IMR-90 (cell line): ENCODE results near the gene CAGE1. TPM values are rescaled to one million over a fixed set of nuclear protein-coding genes. Genes with fewer than 3 reads are reported as not detected.

Source experiments
- ATAC-seq: fragments of 200-7000 bp; cut with Tn5 transposase; 2 replicates; pipeline ENCODE4 v1.9.1; 2020; ENCODE audit warnings: low read depth, mild to moderate bottlenecking, moderate library complexity
- BruUV-seq: library from RNA; stranded (reverse); fragments of 400-500 nt; replicated peaks from 2 replicates; lab custom pipeline; 2021; lab: Mats Ljungman, UMichigan
- CTCF ChIA-PET: fragments of 300-600 bp; formaldehyde crosslinking; extraction: SDS; loops from one replicate; lab custom pipeline; 2021; ENCODE audit warnings: antibody characterized with exemption; lab: Yijun Ruan, JAX
- POLR2A ChIA-PET: fragments of 300-600 bp; sonication (Branson Sonifier 250); formaldehyde crosslinking; loops from one replicate; lab custom pipeline; 2022; ENCODE audit warnings: antibody characterized with exemption; ENCODE audit not compliant: unreplicated experiment; lab: Charles Lee
- DNase-seq: peaks from one replicate; pipeline ENCODE4 v3.0.0; 2013
- H2AFZ ChIP-seq: replicated peaks from 2 replicates; pipeline ENCODE3; 2013; ENCODE audit warnings: low read length, mild to moderate bottlenecking; ENCODE audit not compliant: poor library complexity
- H2AK5ac ChIP-seq: 2 replicates; pipeline ENCODE4 v1.6.1; 2013; ENCODE audit warnings: low read depth, low read length, inconsistent platforms
- H2AK9ac ChIP-seq: replicated peaks from 2 replicates; pipeline ENCODE3; 2013; ENCODE audit warnings: mild to moderate bottlenecking, low read depth, low read length, moderate library complexity; ENCODE audit not compliant: poor library complexity
- H2BK120ac ChIP-seq: 2 replicates; pipeline ENCODE4 v1.6.1; 2013; ENCODE audit warnings: low read depth, low read length, inconsistent platforms
- H2BK15ac ChIP-seq: 3 replicates; pipeline ENCODE4 v1.6.1; 2013; ENCODE audit warnings: low read depth, low read length, inconsistent platforms
- H2BK20ac ChIP-seq: 2 replicates; pipeline ENCODE4 v1.6.1; 2013; ENCODE audit warnings: low read depth, mild to moderate bottlenecking, inconsistent platforms, low read length, moderate library complexity
- H2BK5ac ChIP-seq: 2 replicates; pipeline ENCODE4 v1.6.1; 2013; ENCODE audit warnings: mild to moderate bottlenecking, low read depth, low read length, inconsistent platforms; ENCODE audit not compliant: poor library complexity, severe bottlenecking
- H3K14ac ChIP-seq: replicated peaks from 2 replicates; pipeline ENCODE4 v1.6.1; 2013; ENCODE audit warnings: low read depth, low read length, inconsistent platforms
- H3K18ac ChIP-seq: 2 replicates; pipeline ENCODE4 v1.6.1; 2013; ENCODE audit warnings: low read depth, low read length, control low read depth
- H3K23ac ChIP-seq: 2 replicates; pipeline ENCODE4 v1.6.1; 2013; ENCODE audit warnings: low read depth, low read length, inconsistent platforms
- H3K27ac ChIP-seq: 2 replicates; pipeline ENCODE4 v1.5.1; 2013; ENCODE audit warnings: mild to moderate bottlenecking, control low read depth, low read length; ENCODE audit not compliant: insufficient read depth
- H3K27me3 ChIP-seq: 2 replicates; pipeline ENCODE4 v1.6.1; 2013; ENCODE audit warnings: low read length; ENCODE audit not compliant: control insufficient read depth, insufficient read depth
- H3K36me3 ChIP-seq: 2 replicates; pipeline ENCODE4 v1.6.1; 2013; ENCODE audit warnings: low read length, mixed read lengths; ENCODE audit not compliant: control insufficient read depth, insufficient read depth
- H3K4ac ChIP-seq: 2 replicates; pipeline ENCODE4 v1.6.1; 2013; ENCODE audit warnings: low read depth, low read length, inconsistent platforms
- H3K4me1 ChIP-seq: 2 replicates; pipeline ENCODE4 v1.6.1; 2013; ENCODE audit warnings: low read length, mixed read lengths; ENCODE audit not compliant: control insufficient read depth, insufficient read depth
- H3K4me2 ChIP-seq: 2 replicates; pipeline ENCODE4 v1.6.1; 2013; ENCODE audit warnings: low read depth, mild to moderate bottlenecking, control low read depth, low read length, moderate library complexity
- H3K4me3 ChIP-seq: 2 replicates; pipeline ENCODE4 v1.5.1; 2013; ENCODE audit warnings: low read depth, mild to moderate bottlenecking, control low read depth, low read length, moderate library complexity; ENCODE audit not compliant: insufficient read depth
- H3K56ac ChIP-seq: 2 replicates; pipeline ENCODE4 v1.6.1; 2013; ENCODE audit warnings: low read length, inconsistent platforms; ENCODE audit not compliant: insufficient read depth; ENCODE audit errors: extremely low read depth
- H3K79me1 ChIP-seq, 2 experiments: 2 replicates each; pipeline ENCODE4 v1.6.1; 2013; ENCODE audit warnings: low read length in 2 of 2, inconsistent platforms in 1 of 2, low read depth in 1 of 2
- H3K9ac ChIP-seq: 2 replicates; pipeline ENCODE4 v1.6.1; 2013; ENCODE audit warnings: low read depth, low read length, control low read depth
- H3K9me1 ChIP-seq: 2 replicates; pipeline ENCODE4 v1.6.1; 2013; ENCODE audit warnings: low read length, inconsistent platforms; ENCODE audit not compliant: insufficient read depth
- H3K9me3 ChIP-seq: 2 replicates; pipeline ENCODE4 v1.6.1; 2013; ENCODE audit warnings: low read length; ENCODE audit not compliant: control insufficient read depth, insufficient read depth
- H4K20me1 ChIP-seq: 2 replicates; pipeline ENCODE4 v1.6.1; 2013; ENCODE audit warnings: low read length, inconsistent platforms; ENCODE audit not compliant: insufficient read depth
- H4K5ac ChIP-seq: 2 replicates; pipeline ENCODE4 v1.6.1; 2013; ENCODE audit warnings: mild to moderate bottlenecking, low read depth, low read length, control low read depth
- H4K8ac ChIP-seq, 2 experiments: 2 replicates each; pipeline ENCODE4 v1.6.1; 2013; ENCODE audit warnings: low read depth in 2 of 2, low read length in 2 of 2, control low read depth in 1 of 2, inconsistent platforms in 1 of 2
- H4K91ac ChIP-seq: 2 replicates; pipeline ENCODE4 v1.6.1; 2013; ENCODE audit warnings: low read depth, low read length, inconsistent platforms; ENCODE audit not compliant: insufficient read depth
- RAD21 ChIP-seq: IDR thresholded peaks from 2 replicates; pipeline ENCODE4 v1.6.1; 2012; ENCODE audit warnings: low read length, improper control_type of control experiment
- WGBS, 2 experiments: methylation state at CpG; one replicate each; pipeline versions ENCODE4 v1.1.5 to v1.1.7; 2013; ENCODE audit warnings: missing lambda C conversion rate in 2 of 2; ENCODE audit not compliant: insufficient read length in 1 of 2; ENCODE audit errors: extremely low coverage in 2 of 2; 5-methylcytosine and 5-hydroxymethylcytosine counted together
- dilution Hi-C: fragments of 300-500 bp; cut with HindIII; formaldehyde crosslinking; loops from one replicate; pipeline ENCODE4 v1.14.3; 2018; ENCODE audit warnings: low sequenced_read_pairs; ENCODE audit not compliant: unreplicated experiment
- in situ Hi-C: fragments of 300-500 bp; cut with MboI; formaldehyde crosslinking; loops from 3 replicates; pipeline ENCODE4 v1.14.3; 2019; ENCODE audit warnings: low sequenced_read_pairs, inconsistent platforms, mixed read lengths
- intact Hi-C: fragments of 100-400 bp; cut with micrococcal nuclease; formaldehyde crosslinking; loops from 2 replicates; pipeline ENCODE4 v1.10.0; 2022
- polyA plus RNA-seq, 3 experiments: library from polyadenylated mRNA; depleted of rRNA; stranded (reverse); fragments of >200 nt; gene quantifications; 2 replicates each; pipeline ENCODE4 v1.2.3, GENCODE V29; 2012; ENCODE audit warnings: low replicate concordance in 1 of 3
- total RNA-seq: library from RNA; depleted of rRNA; stranded (reverse); fragments of >200 nt; gene quantifications from 2 replicates; pipeline ENCODE4 v1.2.3, GENCODE V29; 2012
- TF ChIP-seq, protein P1 (sequence below): fragments of 150-350 bp; IDR thresholded peaks from 2 replicates; pipeline ENCODE4 v1.6.1; 2017; ENCODE audit warnings: mild to moderate bottlenecking, antibody characterized with exemption, low read length, low read depth
- TF ChIP-seq, protein P2 (sequence below): conservative IDR thresholded peaks from 2 replicates; pipeline ENCODE4 v1.5.1; 2012; ENCODE audit warnings: mild to moderate bottlenecking, low read depth, low read length, improper control_type of control experiment

Gene CAGE1
- total and polyA plus RNA-seq, 2 of the 4 experiments (the other 2 are of a cell fraction), result not detected

DNA sequence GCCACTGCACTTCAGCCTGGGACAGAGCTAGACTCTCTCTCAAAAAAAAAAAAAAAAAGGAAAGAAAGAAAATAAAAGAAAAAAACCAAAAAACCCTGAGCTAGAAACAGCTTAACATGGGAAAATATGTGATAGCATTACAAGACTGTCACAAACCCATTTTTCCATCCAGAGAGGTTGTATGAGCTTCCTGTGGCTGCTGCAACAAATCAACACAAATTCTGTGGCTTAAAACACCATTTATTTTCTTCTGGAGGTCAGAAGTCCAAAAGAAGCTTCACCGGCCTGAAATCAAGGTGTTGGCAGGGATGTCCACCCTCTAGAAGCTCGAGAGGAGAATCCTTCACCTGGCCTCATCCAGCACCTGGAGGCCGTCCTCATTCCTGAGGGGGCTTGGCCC lies 54.9 kb downstream of the CAGE1 start:
- Histone ChIP-seq H3K79me1 (no peaks in the 10 kb centered on the region), H3K14ac (no peak overlapping the region), H2AK5ac (no peak overlapping the region), H3K9ac (no peak overlapping the region), H2BK5ac (no peak overlapping the region), H4K5ac (no peak overlapping the region), H3K27me3 (peaks cover 3% of the 10 kb centered on the region), H3K23ac (no peak overlapping the region), H3K27ac (no peak overlapping the region), H3K56ac (no peak overlapping the region), H2AFZ (no peak overlapping the region), H3K4me1 (no peaks in the 10 kb centered on the region), H2AK9ac (no peak overlapping the region), H4K91ac (no peak overlapping the region), H2BK120ac (no peak overlapping the region), H3K4ac (no peak overlapping the region), H3K18ac (no peak overlapping the region), H3K4me3 (no peak overlapping the region), H3K9me1 (no peaks in the 10 kb centered on the region), H2BK20ac (no peak overlapping the region), H4K20me1 (no peaks in the 10 kb centered on the region), H3K4me2 (no peak overlapping the region), H3K9me3 (no peaks in the 10 kb centered on the region), H3K36me3 (no peaks in the 10 kb centered on the region), H4K8ac (no peak overlapping the region), H2BK15ac (no peak overlapping the region)
- no peak for ATAC-seq
- in situ Hi-C loops (no loop called here), intact Hi-C loops (no loop called here), dilution Hi-C loops (no loop called here)
- TF ChIP-seq RAD21, result no peak
- TF ChIP-seq, protein P1, sequence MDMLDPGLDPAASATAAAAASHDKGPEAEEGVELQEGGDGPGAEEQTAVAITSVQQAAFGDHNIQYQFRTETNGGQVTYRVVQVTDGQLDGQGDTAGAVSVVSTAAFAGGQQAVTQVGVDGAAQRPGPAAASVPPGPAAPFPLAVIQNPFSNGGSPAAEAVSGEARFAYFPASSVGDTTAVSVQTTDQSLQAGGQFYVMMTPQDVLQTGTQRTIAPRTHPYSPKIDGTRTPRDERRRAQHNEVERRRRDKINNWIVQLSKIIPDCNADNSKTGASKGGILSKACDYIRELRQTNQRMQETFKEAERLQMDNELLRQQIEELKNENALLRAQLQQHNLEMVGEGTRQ, result no peak
- TF ChIP-seq, protein P2, sequence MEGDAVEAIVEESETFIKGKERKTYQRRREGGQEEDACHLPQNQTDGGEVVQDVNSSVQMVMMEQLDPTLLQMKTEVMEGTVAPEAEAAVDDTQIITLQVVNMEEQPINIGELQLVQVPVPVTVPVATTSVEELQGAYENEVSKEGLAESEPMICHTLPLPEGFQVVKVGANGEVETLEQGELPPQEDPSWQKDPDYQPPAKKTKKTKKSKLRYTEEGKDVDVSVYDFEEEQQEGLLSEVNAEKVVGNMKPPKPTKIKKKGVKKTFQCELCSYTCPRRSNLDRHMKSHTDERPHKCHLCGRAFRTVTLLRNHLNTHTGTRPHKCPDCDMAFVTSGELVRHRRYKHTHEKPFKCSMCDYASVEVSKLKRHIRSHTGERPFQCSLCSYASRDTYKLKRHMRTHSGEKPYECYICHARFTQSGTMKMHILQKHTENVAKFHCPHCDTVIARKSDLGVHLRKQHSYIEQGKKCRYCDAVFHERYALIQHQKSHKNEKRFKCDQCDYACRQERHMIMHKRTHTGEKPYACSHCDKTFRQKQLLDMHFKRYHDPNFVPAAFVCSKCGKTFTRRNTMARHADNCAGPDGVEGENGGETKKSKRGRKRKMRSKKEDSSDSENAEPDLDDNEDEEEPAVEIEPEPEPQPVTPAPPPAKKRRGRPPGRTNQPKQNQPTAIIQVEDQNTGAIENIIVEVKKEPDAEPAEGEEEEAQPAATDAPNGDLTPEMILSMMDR, result no peak
- CTCF ChIA-PET, result interaction anchor here (0.6 kb wide), 1 partner anchor 999 kb away, joined by 3 read pairs; no protein-coding TSS in a partner anchor
- DNase-seq, result no peak
- POLR2A ChIA-PET, result no interaction called here
- no CpG with 5 or more reads among the region's 3 CpGs for WGBS, 2 experiments
- no TSS peak for BruUV-seq
